ENCODE results near the gene TMEM134. TPM values are rescaled to one million over a fixed set of nuclear protein-coding genes. Genes with fewer than 3 reads are reported as not detected.

TMEM134 gene
- total RNA-seq, 2 experiments from 2014 or later: 26.8 to 76.9 TPM

DNA sequence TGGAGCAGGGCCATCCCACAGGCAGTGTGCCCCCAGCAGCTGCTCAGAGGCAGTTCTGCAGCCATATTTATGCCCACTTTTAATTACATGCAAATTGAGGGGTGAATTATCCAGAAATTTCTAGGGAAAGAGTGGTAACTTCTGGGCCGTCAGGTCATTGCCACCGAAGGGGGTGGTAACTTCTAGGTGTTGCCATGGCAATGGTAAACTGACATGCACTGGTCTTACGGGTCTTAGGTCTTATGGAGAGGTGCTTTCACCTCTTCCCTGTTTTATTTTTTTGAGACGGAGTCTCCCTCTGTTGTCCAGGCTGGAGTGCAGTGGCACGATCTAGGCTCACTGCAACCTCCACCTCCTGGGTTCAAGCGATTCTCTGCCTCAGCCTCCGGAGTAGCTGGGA lies 3.8 kb upstream of the TMEM134 start:
- TF ChIP-seq, protein P1, sequence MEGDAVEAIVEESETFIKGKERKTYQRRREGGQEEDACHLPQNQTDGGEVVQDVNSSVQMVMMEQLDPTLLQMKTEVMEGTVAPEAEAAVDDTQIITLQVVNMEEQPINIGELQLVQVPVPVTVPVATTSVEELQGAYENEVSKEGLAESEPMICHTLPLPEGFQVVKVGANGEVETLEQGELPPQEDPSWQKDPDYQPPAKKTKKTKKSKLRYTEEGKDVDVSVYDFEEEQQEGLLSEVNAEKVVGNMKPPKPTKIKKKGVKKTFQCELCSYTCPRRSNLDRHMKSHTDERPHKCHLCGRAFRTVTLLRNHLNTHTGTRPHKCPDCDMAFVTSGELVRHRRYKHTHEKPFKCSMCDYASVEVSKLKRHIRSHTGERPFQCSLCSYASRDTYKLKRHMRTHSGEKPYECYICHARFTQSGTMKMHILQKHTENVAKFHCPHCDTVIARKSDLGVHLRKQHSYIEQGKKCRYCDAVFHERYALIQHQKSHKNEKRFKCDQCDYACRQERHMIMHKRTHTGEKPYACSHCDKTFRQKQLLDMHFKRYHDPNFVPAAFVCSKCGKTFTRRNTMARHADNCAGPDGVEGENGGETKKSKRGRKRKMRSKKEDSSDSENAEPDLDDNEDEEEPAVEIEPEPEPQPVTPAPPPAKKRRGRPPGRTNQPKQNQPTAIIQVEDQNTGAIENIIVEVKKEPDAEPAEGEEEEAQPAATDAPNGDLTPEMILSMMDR (conservative IDR thresholded peaks at IDR 0.05; ENCODE audit: low read length): no peak
- no peak for TF ChIP-seq EZH2phosphoT487 (IDR thresholded peaks at IDR 0.05; ENCODE audit: borderline replicate concordance, low read depth, low read length)
- DNase-seq (ENCODE audit: low spot score): no peak
- peaks cover 10% of the 10 kb centered on the region; the same call in 1 of the 2 replicates for H3K79me2 ChIP-seq (ENCODE audit: insufficient read depth, low read depth, low read length)
- ChIA-PET POLR2A (interaction anchor here (0.6 kb wide), 1 partner anchor 33 kb away, joined by 3 read pairs; no protein-coding TSS in a partner anchor), CTCF (ENCODE audit: unreplicated experiment) (no interaction called here)
- H3K9me2 ChIP-seq (ENCODE audit: insufficient read depth, low read length): no peaks in the 10 kb centered on the region
- no peaks in the 10 kb centered on the region for H4K20me1 ChIP-seq (ENCODE audit: insufficient read depth, low read length)
- peaks cover 23% of the 10 kb centered on the region for H3K4me1 ChIP-seq (ENCODE audit: insufficient read depth, low read length, poor library complexity, severe bottlenecking)
- H3K27ac ChIP-seq (ENCODE audit: low read depth, low read length, poor library complexity, severe bottlenecking): no peak overlapping the region
- no peak overlapping the region for H2AFZ ChIP-seq (ENCODE audit: low read length)
- H3K4me3 ChIP-seq (ENCODE audit: low read depth, low read length, poor library complexity, severe bottlenecking): no peak overlapping the region
- BruUV-seq (replicated peaks): no TSS peak
- no peaks in the 10 kb centered on the region for H3K36me3 ChIP-seq (ENCODE audit: insufficient read depth, low read length)
- no peaks in the 10 kb centered on the region for H3K9me3 ChIP-seq (ENCODE audit: low read length)
- no peak overlapping the region for H3K4me2 ChIP-seq (ENCODE audit: low read length)
- intact Hi-C loops (cut with micrococcal nuclease; ENCODE audit: unreplicated experiment): no loop called here

DNA sequence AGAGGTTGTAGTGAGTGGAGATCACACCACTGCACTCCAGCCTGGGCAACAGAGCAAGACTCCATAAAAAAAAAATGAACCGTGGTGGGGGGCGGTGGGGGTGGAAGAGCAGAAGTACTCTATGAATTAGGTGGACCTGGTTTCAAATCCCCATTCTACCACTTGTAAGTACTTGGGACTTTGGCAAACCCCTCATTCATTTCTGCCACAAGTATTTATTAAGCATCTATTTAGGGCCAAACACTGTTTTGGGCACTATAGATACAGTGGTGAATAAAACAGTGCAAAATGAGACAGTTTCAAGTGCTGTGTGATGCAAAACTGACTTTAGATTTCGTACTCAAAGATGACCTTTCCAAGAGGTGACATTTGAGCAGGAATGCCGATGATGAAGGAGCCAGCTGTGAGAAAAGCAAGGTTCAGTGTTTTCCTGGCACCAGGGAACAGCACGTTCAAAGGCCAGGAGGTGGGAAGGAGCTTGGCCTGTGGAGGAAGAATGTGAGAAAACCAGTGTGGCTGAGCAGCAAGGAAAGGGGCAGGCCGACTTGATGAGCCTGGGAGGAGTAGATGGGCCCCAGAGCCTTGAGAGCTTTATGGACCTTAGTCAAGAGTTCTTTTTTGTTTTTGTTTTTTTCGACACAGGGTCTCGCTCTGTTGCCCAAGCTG lies 1.4 kb upstream of the TMEM134 start:
- Histone ChIP-seq H3K9me3 (ENCODE audit: low read length) (no peaks in the 10 kb centered on the region), H3K4me2 (ENCODE audit: low read length) (0 out of 2 replicates have a peak overlapping the region, but pooled peaks have one; percentile 13), H2AFZ (ENCODE audit: low read length) (no peak overlapping the region), H3K9me2 (ENCODE audit: insufficient read depth, low read length) (no peaks in the 10 kb centered on the region), H3K4me3 (ENCODE audit: low read depth, low read length, poor library complexity, severe bottlenecking) (no peak overlapping the region), H4K20me1 (ENCODE audit: insufficient read depth, low read length) (no peaks in the 10 kb centered on the region), H3K36me3 (ENCODE audit: insufficient read depth, low read length) (no peaks in the 10 kb centered on the region), H3K79me2 (ENCODE audit: insufficient read depth, low read depth, low read length) (peaks cover 16% of the 10 kb centered on the region; the same call in 1 of the 2 replicates), H3K4me1 (ENCODE audit: insufficient read depth, low read length, poor library complexity, severe bottlenecking) (peaks cover 45% of the 10 kb centered on the region), H3K27ac (ENCODE audit: low read depth, low read length, poor library complexity, severe bottlenecking) (no peak overlapping the region)
- intact Hi-C loops (cut with micrococcal nuclease; ENCODE audit: unreplicated experiment): no loop called here
- ChIA-PET POLR2A (interaction anchor here (0.6 to 4.2 kb wide), 5 partner anchors 12 to 230 kb away, joined by 3 to 13 read pairs (median 4); partner anchors contain the start of gene AIP), CTCF (ENCODE audit: unreplicated experiment) (no interaction called here)
- no TSS peak for BruUV-seq (replicated peaks)
- DNase-seq (ENCODE audit: low spot score): no peak
- no peak for TF ChIP-seq EZH2phosphoT487 (IDR thresholded peaks at IDR 0.05; ENCODE audit: borderline replicate concordance, low read depth, low read length)
- TF ChIP-seq, protein P1 (conservative IDR thresholded peaks at IDR 0.05; ENCODE audit: low read length): no peak

DNA sequence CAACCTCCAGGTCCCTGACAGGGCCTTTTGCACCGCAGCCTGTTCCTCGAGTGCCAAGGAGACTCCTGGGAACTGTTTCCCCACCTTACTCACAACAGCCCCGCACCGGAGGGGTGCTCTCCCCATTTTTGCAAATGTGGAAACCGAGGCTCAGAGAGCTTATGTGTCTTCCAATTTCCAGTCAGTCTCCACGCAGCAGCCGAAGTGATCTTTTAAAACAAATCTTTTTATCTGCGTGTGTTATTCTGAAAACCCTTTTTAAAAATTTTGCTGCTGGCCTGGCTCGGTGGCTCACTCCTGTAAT lies 409 bp upstream of the TMEM134 start:
- Histone ChIP-seq H3K9me2 (ENCODE audit: insufficient read depth, low read length) (no peaks in the 10 kb centered on the region), H3K9me3 (ENCODE audit: low read length) (no peaks in the 10 kb centered on the region), H3K79me2 (ENCODE audit: insufficient read depth, low read depth, low read length) (peaks cover 23% of the 10 kb centered on the region; the same call in 1 of the 2 replicates), H2AFZ (ENCODE audit: low read length) (peak overlapping the region; percentile 61; the same call in 1 of the 2 replicates), H3K4me2 (ENCODE audit: low read length) (peak overlapping the region; percentile 78), H3K4me3 (ENCODE audit: low read depth, low read length, poor library complexity, severe bottlenecking) (peak overlapping the region; percentile 87), H4K20me1 (ENCODE audit: insufficient read depth, low read length) (no peaks in the 10 kb centered on the region), H3K4me1 (ENCODE audit: insufficient read depth, low read length, poor library complexity, severe bottlenecking) (peaks cover 49% of the 10 kb centered on the region), H3K36me3 (ENCODE audit: insufficient read depth, low read length) (no peaks in the 10 kb centered on the region), H3K27ac (ENCODE audit: low read depth, low read length, poor library complexity, severe bottlenecking) (no peak overlapping the region)
- DNase-seq (ENCODE audit: low spot score): no peak
- no TSS peak for BruUV-seq (replicated peaks)
- CTCF ChIA-PET (ENCODE audit: unreplicated experiment): no interaction called here
- TF ChIP-seq, protein P1 (conservative IDR thresholded peaks at IDR 0.05; ENCODE audit: low read length): peak; percentile 41; the same call in 1 of the 2 replicates
- TF ChIP-seq EZH2phosphoT487 (IDR thresholded peaks at IDR 0.05; ENCODE audit: borderline replicate concordance, low read depth, low read length): no peak
- POLR2A ChIA-PET: interaction anchor here (1.2 to 4.2 kb wide), 4 partner anchors 9 to 32 kb away, joined by 3 to 20 read pairs (median 12); partner anchors contain the start of gene PTPRCAP
- intact Hi-C loops (cut with micrococcal nuclease; ENCODE audit: unreplicated experiment): loop anchor here (1.0 to 5.0 kb wide), 4 partner anchors 32 to 117 kb away; partner anchors contain the start of genes POLD4 and PTPRCAP

Measured in OCI-LY7 (cell line).